Measurements from ENCODE around the gene CD300C.
"Not testable (repeated sequence)": the region's sequence is repeated elsewhere in the genome, so short reads cannot be mapped to it uniquely, and the experiment has no call there.

Gene CD300C

GRCh38 chr17:74508156-74508555, 37.8 kb downstream of the CD300C start:
- DNase-seq, result no peak

- not testable (repeated sequence) for DNase-seq
These were observed 42.0 kb downstream of the CD300C start for GRCh38 chr17:74503949-74504348.

- no peak for DNase-seq
These were observed 43.1 kb downstream of the CD300C start for GRCh38 chr17:74502861-74503260.

GRCh38 chr17:74499992-74500391, 45.9 kb downstream of the CD300C start:
- no peak for DNase-seq

- DNase-seq, result no peak
These were observed 48.4 kb downstream of the CD300C start for GRCh38 chr17:74497471-74497870.

- peak; percentile 33 for DNase-seq
These were observed 52.5 kb downstream of the CD300C start for GRCh38 chr17:74493331-74493833.

- DNase-seq, result no peak
These were observed 54.3 kb downstream of the CD300C start for GRCh38 chr17:74491626-74492025.
